Loucy (cell line): ENCODE measurements around the gene PTGDR2.

Experiments used
- H2AFZ ChIP-seq: fragments of 200-600 bp; sonication (generic); 2 replicates; pipeline ENCODE4 v1.6.0; 2016; ENCODE audit warnings: antibody characterized with exemption, mild to moderate bottlenecking, low read length, moderate library complexity
- H3F3A ChIP-seq: fragments of 200-600 bp; 2 replicates; pipeline ENCODE4 v1.6.0; 2016; ENCODE audit warnings: antibody characterized with exemption, low read depth, mild to moderate bottlenecking
- H3K27me3 ChIP-seq: fragments of 200-600 bp; sonication (generic); 2 replicates; pipeline ENCODE4 v1.6.1; 2014; ENCODE audit warnings: low read length, mild to moderate bottlenecking; ENCODE audit not compliant: insufficient read depth, poor library complexity, severe bottlenecking
- H3K36me3 ChIP-seq: fragments of 200-600 bp; sonication (generic); 2 replicates; pipeline ENCODE4 v1.6.1; 2016; ENCODE audit warnings: low read length; ENCODE audit not compliant: insufficient read depth
- H3K4me1 ChIP-seq: fragments of 200-600 bp; sonication (generic); 2 replicates; pipeline ENCODE4 v1.5.1; 2014; ENCODE audit warnings: low read length, mild to moderate bottlenecking; ENCODE audit not compliant: insufficient read depth, poor library complexity, severe bottlenecking
- H3K4me2 ChIP-seq: fragments of 200-600 bp; sonication (generic); 2 replicates; pipeline ENCODE4 v1.6.0; 2014; ENCODE audit warnings: antibody characterized with exemption, low read length, low read depth, mild to moderate bottlenecking; ENCODE audit not compliant: poor library complexity, severe bottlenecking
- H3K4me3 ChIP-seq: fragments of 200-600 bp; sonication (generic); 2 replicates; pipeline ENCODE4 v1.5.1; 2014; ENCODE audit warnings: low read length, mild to moderate bottlenecking, mixed read lengths; ENCODE audit not compliant: poor library complexity, severe bottlenecking
- H3K79me2 ChIP-seq: fragments of 200-600 bp; sonication (generic); 2 replicates; pipeline ENCODE4 v1.6.1; 2014; ENCODE audit warnings: low read length; ENCODE audit not compliant: insufficient read depth
- H3K9ac ChIP-seq: fragments of 200-600 bp; sonication (generic); 2 replicates; pipeline ENCODE4 v1.6.0; 2014; ENCODE audit warnings: mild to moderate bottlenecking, low read depth, low read length, moderate library complexity; ENCODE audit not compliant: poor library complexity, severe bottlenecking
- H3K9me2 ChIP-seq: fragments of 200-600 bp; sonication (generic); replicated peaks from 2 replicates; pipeline ENCODE4 v1.6.1; 2016; ENCODE audit warnings: low read depth, low read length, mixed read lengths
- H3K9me3 ChIP-seq: fragments of 200-600 bp; sonication (generic); 2 replicates; pipeline ENCODE4 v1.6.1; 2014; ENCODE audit warnings: mild to moderate bottlenecking, antibody characterized with exemption, low read length, low read depth; ENCODE audit not compliant: insufficient read depth
- H4K20me1 ChIP-seq: fragments of 200-600 bp; sonication (generic); 2 replicates; pipeline ENCODE4 v1.6.0; 2014; ENCODE audit warnings: antibody characterized with exemption, low read length, mild to moderate bottlenecking; ENCODE audit not compliant: insufficient read depth, poor library complexity, severe bottlenecking
- CTCF ChIP-seq: fragments of 200-600 bp; sonication (generic); conservative IDR thresholded peaks from 2 replicates; pipeline ENCODE4 v1.5.1; 2014; ENCODE audit warnings: mild to moderate bottlenecking, antibody characterized with exemption, low read length
- EZH2phosphoT487 ChIP-seq: fragments of 200-600 bp; IDR thresholded peaks from 2 replicates; pipeline ENCODE4 v1.6.1; 2018; ENCODE audit warnings: antibody characterized with exemption, mild to moderate bottlenecking, moderate library complexity, borderline replicate concordance

Gene PTGDR2

GRCh38 chr11:60834742-60835533, 20.8 kb downstream of the PTGDR2 start:
- H4K20me1 ChIP-seq, result no peaks in the 10 kb centered on the region

GRCh38 chr11:60831501-60832079, 24.2 kb downstream of the PTGDR2 start:
- Histone ChIP-seq H3K36me3 (no peaks in the 10 kb centered on the region), H3K9ac (no peak overlapping the region), H3K79me2 (no peaks in the 10 kb centered on the region), H4K20me1 (no peaks in the 10 kb centered on the region), H3K27me3 (no peaks in the 10 kb centered on the region), H2AFZ (no peak overlapping the region), H3K4me3 (no peak overlapping the region), H3F3A (no peaks in the 10 kb centered on the region), H3K4me1 (peaks cover 26% of the 10 kb centered on the region), H3K9me2 (no peaks in the 10 kb centered on the region), H3K4me2 (no peak overlapping the region), H3K9me3 (no peaks in the 10 kb centered on the region)
- TF ChIP-seq CTCF (no peak), EZH2phosphoT487 (no peak)

More at GRCh38 chr11:60834742-60835533, 20.8 kb downstream of the PTGDR2 start:
- Histone ChIP-seq H2AFZ (no peak overlapping the region), H3K79me2 (no peaks in the 10 kb centered on the region), H3K36me3 (no peaks in the 10 kb centered on the region), H3K9me3 (no peaks in the 10 kb centered on the region), H3K4me3 (no peak overlapping the region), H3F3A (no peaks in the 10 kb centered on the region), H3K9ac (no peak overlapping the region), H3K4me1 (peaks cover 43% of the 10 kb centered on the region), H3K27me3 (no peaks in the 10 kb centered on the region), H3K9me2 (no peaks in the 10 kb centered on the region), H3K4me2 (no peak overlapping the region)
- TF ChIP-seq CTCF (no peak), EZH2phosphoT487 (no peak)

GRCh38 chr11:60831143-60831500, 24.6 kb downstream of the PTGDR2 start:
- H3K4me1 ChIP-seq, result peaks cover 26% of the 10 kb centered on the region
- no peaks in the 10 kb centered on the region for H3F3A ChIP-seq
- H4K20me1 ChIP-seq, result no peaks in the 10 kb centered on the region
- H3K9ac ChIP-seq, result no peak overlapping the region
- no peak overlapping the region for H3K4me2 ChIP-seq
- H3K4me3 ChIP-seq, result no peak overlapping the region
- no peaks in the 10 kb centered on the region for H3K9me3 ChIP-seq
- no peaks in the 10 kb centered on the region for H3K36me3 ChIP-seq
- no peaks in the 10 kb centered on the region for H3K79me2 ChIP-seq
- no peak for TF ChIP-seq EZH2phosphoT487
- TF ChIP-seq CTCF, result peak; percentile 97
- no peaks in the 10 kb centered on the region for H3K27me3 ChIP-seq
- no peak overlapping the region for H2AFZ ChIP-seq
- no peaks in the 10 kb centered on the region for H3K9me2 ChIP-seq
